H1 (cell line): ENCODE results near the gene MORF4L1. TPM values are rescaled to one million over a fixed set of nuclear protein-coding genes. Genes with fewer than 3 reads are reported as not detected.
A peak's percentile ranks its signal among the peaks of the same experiment; 100 is the strongest.

Experiments
- KDM4A ChIP-seq: IDR thresholded peaks from one replicate; pipeline ENCODE4 v1.7.1; 2012; ENCODE audit warnings: low read depth, mild to moderate bottlenecking, moderate library complexity, low read length, inconsistent platforms; ENCODE audit not compliant: severe bottlenecking
- NANOG ChIP-seq: IDR thresholded peaks from 2 replicates; pipeline ENCODE4 v1.6.1; 2011; ENCODE audit warnings: low read length, low read depth, mild to moderate bottlenecking, inconsistent platforms; ENCODE audit not compliant: insufficient read depth, poor library complexity, severe bottlenecking
- NRF1 ChIP-seq: IDR thresholded peaks from 2 replicates; pipeline ENCODE4 v1.6.1; 2011; ENCODE audit warnings: mild to moderate bottlenecking, low read depth, low read length, improper control_type of control experiment
- POLR2A ChIP-seq, 2 experiments: IDR thresholded peaks; 1 replicate in 1 of 2; 2 replicates in 1 of 2; pipeline ENCODE4 v1.6.1; 2011; ENCODE audit warnings: low read depth in 2 of 2, low read length in 2 of 2, mild to moderate bottlenecking in 2 of 2; ENCODE audit errors: control extremely low read depth in 1 of 2
- POU5F1 ChIP-seq: IDR thresholded peaks from 2 replicates; pipeline ENCODE4 v1.6.1; 2011; ENCODE audit warnings: low read depth, mild to moderate bottlenecking, low read length, moderate library complexity
- SUZ12 ChIP-seq: fragments of 200-600 bp; sonication (generic); IDR thresholded peaks from 2 replicates; pipeline ENCODE4 v1.6.1; 2012; ENCODE audit warnings: mild to moderate bottlenecking, inconsistent platforms, low read length, moderate library complexity, mixed read lengths
- polyA plus RNA-seq, 7 experiments: library from polyadenylated mRNA; depleted of rRNA in 3 of 7; stranded (reverse) in 5 of 7; unstranded in 2 of 7; fragments of >200 nt in 5 of 7; fragments of 200-250 nt in 2 of 7; gene quantifications; 1 replicate in 5 of 7; 2 replicates in 1 of 7; 4 replicates in 1 of 7; pipeline versions ENCODE4 v1.2.1 to v1.2.3, GENCODE V29; 2011 to 2013; ENCODE audit warnings: missing spikeins in 2 of 7, mixed read lengths in 2 of 7
- total RNA-seq: library from RNA; stranded (reverse); fragmentation: NEBNext Ultra II Directional; extraction: Animal tissue kit (Norgen Biotek cat#: 25700); gene quantifications from 2 replicates; pipeline ENCODE4 v1.2.1, GENCODE V29; 2021
- TF ChIP-seq, protein P1 (sequence below): fragments of 300-600 bp; sonication (generic); IDR thresholded peaks from 2 replicates; pipeline ENCODE4 v1.7.1; 2012; ENCODE audit warnings: low read length, moderate library complexity, mild to moderate bottlenecking, inconsistent platforms; ENCODE audit not compliant: insufficient replicate concordance
- TF ChIP-seq, protein P2 (sequence below): IDR thresholded peaks from 2 replicates; pipeline ENCODE4 v1.6.1; 2012; ENCODE audit warnings: low read length, inconsistent platforms

The MORF4L1 gene
- total and polyA plus RNA-seq, 2 of the 8 experiments (the other 6 are each of a cell fraction or from before 2014, with no cell fraction given): 260 to 533 TPM

GRCh38 chr15:78872155-78872971 lies at the start of gene MORF4L1 (continued):
- TF ChIP-seq NANOG (no peak), SUZ12 (no peak), POU5F1 (no peak), KDM4A (peak; percentile 95), POLR2A (IDR thresholded peaks at IDR 0.05; ENCODE audit: control extremely low read depth in 1 of 2, low read depth in 2 of 2, low read length in 2 of 2) (no peak), NRF1 (peak; percentile 55)
- TF ChIP-seq, protein P1, sequence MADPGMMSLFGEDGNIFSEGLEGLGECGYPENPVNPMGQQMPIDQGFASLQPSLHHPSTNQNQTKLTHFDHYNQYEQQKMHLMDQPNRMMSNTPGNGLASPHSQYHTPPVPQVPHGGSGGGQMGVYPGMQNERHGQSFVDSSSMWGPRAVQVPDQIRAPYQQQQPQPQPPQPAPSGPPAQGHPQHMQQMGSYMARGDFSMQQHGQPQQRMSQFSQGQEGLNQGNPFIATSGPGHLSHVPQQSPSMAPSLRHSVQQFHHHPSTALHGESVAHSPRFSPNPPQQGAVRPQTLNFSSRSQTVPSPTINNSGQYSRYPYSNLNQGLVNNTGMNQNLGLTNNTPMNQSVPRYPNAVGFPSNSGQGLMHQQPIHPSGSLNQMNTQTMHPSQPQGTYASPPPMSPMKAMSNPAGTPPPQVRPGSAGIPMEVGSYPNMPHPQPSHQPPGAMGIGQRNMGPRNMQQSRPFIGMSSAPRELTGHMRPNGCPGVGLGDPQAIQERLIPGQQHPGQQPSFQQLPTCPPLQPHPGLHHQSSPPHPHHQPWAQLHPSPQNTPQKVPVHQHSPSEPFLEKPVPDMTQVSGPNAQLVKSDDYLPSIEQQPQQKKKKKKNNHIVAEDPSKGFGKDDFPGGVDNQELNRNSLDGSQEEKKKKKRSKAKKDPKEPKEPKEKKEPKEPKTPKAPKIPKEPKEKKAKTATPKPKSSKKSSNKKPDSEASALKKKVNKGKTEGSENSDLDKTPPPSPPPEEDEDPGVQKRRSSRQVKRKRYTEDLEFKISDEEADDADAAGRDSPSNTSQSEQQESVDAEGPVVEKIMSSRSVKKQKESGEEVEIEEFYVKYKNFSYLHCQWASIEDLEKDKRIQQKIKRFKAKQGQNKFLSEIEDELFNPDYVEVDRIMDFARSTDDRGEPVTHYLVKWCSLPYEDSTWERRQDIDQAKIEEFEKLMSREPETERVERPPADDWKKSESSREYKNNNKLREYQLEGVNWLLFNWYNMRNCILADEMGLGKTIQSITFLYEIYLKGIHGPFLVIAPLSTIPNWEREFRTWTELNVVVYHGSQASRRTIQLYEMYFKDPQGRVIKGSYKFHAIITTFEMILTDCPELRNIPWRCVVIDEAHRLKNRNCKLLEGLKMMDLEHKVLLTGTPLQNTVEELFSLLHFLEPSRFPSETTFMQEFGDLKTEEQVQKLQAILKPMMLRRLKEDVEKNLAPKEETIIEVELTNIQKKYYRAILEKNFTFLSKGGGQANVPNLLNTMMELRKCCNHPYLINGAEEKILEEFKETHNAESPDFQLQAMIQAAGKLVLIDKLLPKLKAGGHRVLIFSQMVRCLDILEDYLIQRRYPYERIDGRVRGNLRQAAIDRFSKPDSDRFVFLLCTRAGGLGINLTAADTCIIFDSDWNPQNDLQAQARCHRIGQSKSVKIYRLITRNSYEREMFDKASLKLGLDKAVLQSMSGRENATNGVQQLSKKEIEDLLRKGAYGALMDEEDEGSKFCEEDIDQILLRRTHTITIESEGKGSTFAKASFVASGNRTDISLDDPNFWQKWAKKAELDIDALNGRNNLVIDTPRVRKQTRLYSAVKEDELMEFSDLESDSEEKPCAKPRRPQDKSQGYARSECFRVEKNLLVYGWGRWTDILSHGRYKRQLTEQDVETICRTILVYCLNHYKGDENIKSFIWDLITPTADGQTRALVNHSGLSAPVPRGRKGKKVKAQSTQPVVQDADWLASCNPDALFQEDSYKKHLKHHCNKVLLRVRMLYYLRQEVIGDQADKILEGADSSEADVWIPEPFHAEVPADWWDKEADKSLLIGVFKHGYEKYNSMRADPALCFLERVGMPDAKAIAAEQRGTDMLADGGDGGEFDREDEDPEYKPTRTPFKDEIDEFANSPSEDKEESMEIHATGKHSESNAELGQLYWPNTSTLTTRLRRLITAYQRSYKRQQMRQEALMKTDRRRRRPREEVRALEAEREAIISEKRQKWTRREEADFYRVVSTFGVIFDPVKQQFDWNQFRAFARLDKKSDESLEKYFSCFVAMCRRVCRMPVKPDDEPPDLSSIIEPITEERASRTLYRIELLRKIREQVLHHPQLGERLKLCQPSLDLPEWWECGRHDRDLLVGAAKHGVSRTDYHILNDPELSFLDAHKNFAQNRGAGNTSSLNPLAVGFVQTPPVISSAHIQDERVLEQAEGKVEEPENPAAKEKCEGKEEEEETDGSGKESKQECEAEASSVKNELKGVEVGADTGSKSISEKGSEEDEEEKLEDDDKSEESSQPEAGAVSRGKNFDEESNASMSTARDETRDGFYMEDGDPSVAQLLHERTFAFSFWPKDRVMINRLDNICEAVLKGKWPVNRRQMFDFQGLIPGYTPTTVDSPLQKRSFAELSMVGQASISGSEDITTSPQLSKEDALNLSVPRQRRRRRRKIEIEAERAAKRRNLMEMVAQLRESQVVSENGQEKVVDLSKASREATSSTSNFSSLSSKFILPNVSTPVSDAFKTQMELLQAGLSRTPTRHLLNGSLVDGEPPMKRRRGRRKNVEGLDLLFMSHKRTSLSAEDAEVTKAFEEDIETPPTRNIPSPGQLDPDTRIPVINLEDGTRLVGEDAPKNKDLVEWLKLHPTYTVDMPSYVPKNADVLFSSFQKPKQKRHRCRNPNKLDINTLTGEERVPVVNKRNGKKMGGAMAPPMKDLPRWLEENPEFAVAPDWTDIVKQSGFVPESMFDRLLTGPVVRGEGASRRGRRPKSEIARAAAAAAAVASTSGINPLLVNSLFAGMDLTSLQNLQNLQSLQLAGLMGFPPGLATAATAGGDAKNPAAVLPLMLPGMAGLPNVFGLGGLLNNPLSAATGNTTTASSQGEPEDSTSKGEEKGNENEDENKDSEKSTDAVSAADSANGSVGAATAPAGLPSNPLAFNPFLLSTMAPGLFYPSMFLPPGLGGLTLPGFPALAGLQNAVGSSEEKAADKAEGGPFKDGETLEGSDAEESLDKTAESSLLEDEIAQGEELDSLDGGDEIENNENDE: no peak
- TF ChIP-seq, protein P2, sequence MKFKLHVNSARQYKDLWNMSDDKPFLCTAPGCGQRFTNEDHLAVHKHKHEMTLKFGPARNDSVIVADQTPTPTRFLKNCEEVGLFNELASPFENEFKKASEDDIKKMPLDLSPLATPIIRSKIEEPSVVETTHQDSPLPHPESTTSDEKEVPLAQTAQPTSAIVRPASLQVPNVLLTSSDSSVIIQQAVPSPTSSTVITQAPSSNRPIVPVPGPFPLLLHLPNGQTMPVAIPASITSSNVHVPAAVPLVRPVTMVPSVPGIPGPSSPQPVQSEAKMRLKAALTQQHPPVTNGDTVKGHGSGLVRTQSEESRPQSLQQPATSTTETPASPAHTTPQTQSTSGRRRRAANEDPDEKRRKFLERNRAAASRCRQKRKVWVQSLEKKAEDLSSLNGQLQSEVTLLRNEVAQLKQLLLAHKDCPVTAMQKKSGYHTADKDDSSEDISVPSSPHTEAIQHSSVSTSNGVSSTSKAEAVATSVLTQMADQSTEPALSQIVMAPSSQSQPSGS: no peak
